A549 (cell line): ENCODE data around the gene DOC2B. TPM values are rescaled to one million over a fixed set of nuclear protein-coding genes. Genes with fewer than 3 reads are reported as not detected.

Experiments used
- ATAC-seq, 2 experiments: fragments of 200-7000 bp in 1 of 2; fragments of >200 bp in 1 of 2; cut with Nextera tagmentation in 1 of 2; cut with Tn5 transposase in 1 of 2; 3 replicates each; pipeline versions ENCODE4 v1.8.0 to v1.9.1; 2018 to 2020; ENCODE audit warnings: mild to moderate bottlenecking in 1 of 2, moderate library complexity in 1 of 2
- CTCF ChIA-PET: fragments of 300-600 bp; sonication (Branson Sonifier 250); formaldehyde crosslinking; extraction: SDS; loops from one replicate; lab custom pipeline; 2021; ENCODE audit warnings: antibody characterized with exemption, inconsistent platforms; lab: Yijun Ruan, JAX
- POLR2A ChIA-PET: fragments of 350-600 bp; formaldehyde crosslinking; extraction: SDS; loops from one replicate; lab custom pipeline; 2021; ENCODE audit warnings: antibody characterized with exemption, inconsistent platforms; lab: Yijun Ruan, JAX
- DNase-seq, 2 experiments: peaks; one replicate each; pipeline versions ENCODE4 v3.0.0 to v3.0.0-alpha.2; 2011 to 2016; ENCODE audit warnings: low read depth in 1 of 2, low spot score in 1 of 2
- FAIRE-seq: peaks from 2 replicates; lab custom pipeline; 2011; peaks lifted over from hg19 to GRCh38; lab: Jason Lieb, UNC
- H3K27ac ChIP-seq, 2 experiments: fragments of >200 bp; sonication (Bioruptor Twin); formaldehyde crosslinking; 3 replicates each; pipeline ENCODE4 v1.5.1; 2016 to 2017
- H3K4me1 ChIP-seq: fragments of >200 bp; sonication (Bioruptor Twin); formaldehyde crosslinking; 3 replicates; pipeline ENCODE4 v1.6.1; 2016
- H3K4me2 ChIP-seq: fragments of >200 bp; sonication (Bioruptor Twin); formaldehyde crosslinking; 3 replicates; pipeline ENCODE4 v1.6.1; 2016
- H3K4me3 ChIP-seq: fragments of >200 bp; sonication (Bioruptor Twin); formaldehyde crosslinking; 3 replicates; pipeline ENCODE4 v1.5.1; 2016
- H3K9me3 ChIP-seq: fragments of >200 bp; sonication (Bioruptor Twin); formaldehyde crosslinking; 3 replicates; pipeline ENCODE4 v1.6.1; 2016
- CEBPB ChIP-seq, 2 experiments: fragments of >200 bp in 1 of 2; sonication (Bioruptor Twin) in 1 of 2; formaldehyde crosslinking in 1 of 2; IDR thresholded peaks; 2 replicates each; pipeline ENCODE4 v1.6.1; 2012 to 2016
- CHD4 ChIP-seq: fragments of 200-600 bp; sonication (generic); IDR thresholded peaks from 2 replicates; pipeline ENCODE4 v1.6.1; 2016; ENCODE audit warnings: antibody characterized with exemption, mild to moderate bottlenecking, borderline replicate concordance
- FOSB ChIP-seq: fragments of 250-450 bp; sonication (Bioruptor Pico); IDR thresholded peaks from 2 replicates; pipeline ENCODE4 v1.5.0; 2020; ENCODE audit warnings: mild to moderate bottlenecking, moderate library complexity
- FOSL2 ChIP-seq, 2 experiments: fragments of 450-650 bp in 1 of 2; fragments of >200 bp in 1 of 2; sonication (Bioruptor Twin) in 1 of 2; formaldehyde crosslinking; IDR thresholded peaks; 2 replicates each; pipeline versions ENCODE4 v1.5.0 to v1.6.1; 2016 to 2020; ENCODE audit warnings: mild to moderate bottlenecking in 1 of 2, moderate library complexity in 1 of 2
- GATA3 ChIP-seq: IDR thresholded peaks from 2 replicates; pipeline ENCODE4 v1.6.1; 2012; ENCODE audit warnings: borderline replicate concordance
- HEYL ChIP-seq: fragments of 250-450 bp; sonication (Bioruptor Pico); IDR thresholded peaks from 2 replicates; pipeline ENCODE4 v1.8.0; 2021; ENCODE audit warnings: mild to moderate bottlenecking, moderate library complexity
- HOXB5 ChIP-seq: fragments of 250-450 bp; sonication (Bioruptor Pico); IDR thresholded peaks from 2 replicates; pipeline ENCODE4 v1.5.0; 2020; ENCODE audit warnings: mild to moderate bottlenecking, moderate library complexity
- JUNB ChIP-seq: fragments of >200 bp; sonication (Bioruptor Twin); formaldehyde crosslinking; IDR thresholded peaks from 2 replicates; pipeline ENCODE4 v1.6.1; 2016
- KDM1A ChIP-seq: fragments of 200-600 bp; sonication (generic); IDR thresholded peaks from 2 replicates; pipeline ENCODE4 v1.6.1; 2016; ENCODE audit warnings: low read depth, mild to moderate bottlenecking
- MYC ChIP-seq: IDR thresholded peaks from 2 replicates; pipeline ENCODE4 v1.6.1; 2012; ENCODE audit warnings: mild to moderate bottlenecking, inconsistent platforms, low read length, improper control_type of control experiment, borderline replicate concordance
- NFE2L2 ChIP-seq: fragments of 150-350 bp; conservative IDR thresholded peaks from 2 replicates; pipeline ENCODE4 v1.6.1; 2014; ENCODE audit warnings: low read length
- NR3C1 ChIP-seq: fragments of >200 bp; sonication (Bioruptor Twin); formaldehyde crosslinking; IDR thresholded peaks from 3 replicates; pipeline ENCODE4 v1.6.1; 2017
- POLR2A ChIP-seq: IDR thresholded peaks from 2 replicates; pipeline ENCODE4 v1.6.1; 2012; ENCODE audit warnings: mild to moderate bottlenecking, low read length
- POLR2AphosphoS2 ChIP-seq: conservative IDR thresholded peaks from 2 replicates; pipeline ENCODE4 v1.6.1; 2012; ENCODE audit warnings: low read length, improper control_type of control experiment, inconsistent platforms
- RAD21 ChIP-seq, 2 experiments: fragments of >200 bp in 1 of 2; sonication (Bioruptor Twin) in 1 of 2; formaldehyde crosslinking in 1 of 2; IDR thresholded peaks in 1 of 2; conservative IDR thresholded peaks in 1 of 2; 2 replicates in 1 of 2; 3 replicates in 1 of 2; pipeline ENCODE4 v1.6.1; 2012 to 2018; ENCODE audit warnings: inconsistent platforms in 1 of 2
- RARB ChIP-seq: fragments of 250-450 bp; sonication (Bioruptor Pico); IDR thresholded peaks from 2 replicates; pipeline ENCODE4 v1.8.0; 2021; ENCODE audit warnings: mild to moderate bottlenecking, moderate library complexity
- WGBS: methylation state at CpG from one replicate; pipeline ENCODE4 v1.1.6; 2017; ENCODE audit errors: missing lambda C conversion rate; 5-methylcytosine and 5-hydroxymethylcytosine counted together
- polyA plus RNA-seq, 4 experiments: library from polyadenylated mRNA; depleted of rRNA in 3 of 4; stranded (reverse); fragments of >200 nt; fragmentation: RNase III in 1 of 4; extraction: RNeasy Plus Mini Kit Qiagen cat#74134 plus additional on column Dnase treatment in 1 of 4; gene quantifications; 2 replicates in 3 of 4; 3 replicates in 1 of 4; pipeline ENCODE4 v1.2.3, GENCODE V29; 2011 to 2017
- TF ChIP-seq, protein P1 (sequence below): IDR thresholded peaks from 2 replicates; pipeline ENCODE4 v1.6.1; 2012
- TF ChIP-seq, protein P2 (sequence below): fragments of >200 bp; sonication (Bioruptor Twin); formaldehyde crosslinking; IDR thresholded peaks from 2 replicates; pipeline ENCODE4 v1.6.1; 2016
- TF ChIP-seq, protein P3 (sequence below): fragments of >200 bp; sonication (Bioruptor Twin); formaldehyde crosslinking; IDR thresholded peaks from 3 replicates; pipeline ENCODE4 v1.6.1; 2016

The DOC2B gene
- polyA plus RNA-seq, 2 of the 4 experiments (the other 2 are of a cell fraction), result 0.27 to 1.6 TPM

DNA sequence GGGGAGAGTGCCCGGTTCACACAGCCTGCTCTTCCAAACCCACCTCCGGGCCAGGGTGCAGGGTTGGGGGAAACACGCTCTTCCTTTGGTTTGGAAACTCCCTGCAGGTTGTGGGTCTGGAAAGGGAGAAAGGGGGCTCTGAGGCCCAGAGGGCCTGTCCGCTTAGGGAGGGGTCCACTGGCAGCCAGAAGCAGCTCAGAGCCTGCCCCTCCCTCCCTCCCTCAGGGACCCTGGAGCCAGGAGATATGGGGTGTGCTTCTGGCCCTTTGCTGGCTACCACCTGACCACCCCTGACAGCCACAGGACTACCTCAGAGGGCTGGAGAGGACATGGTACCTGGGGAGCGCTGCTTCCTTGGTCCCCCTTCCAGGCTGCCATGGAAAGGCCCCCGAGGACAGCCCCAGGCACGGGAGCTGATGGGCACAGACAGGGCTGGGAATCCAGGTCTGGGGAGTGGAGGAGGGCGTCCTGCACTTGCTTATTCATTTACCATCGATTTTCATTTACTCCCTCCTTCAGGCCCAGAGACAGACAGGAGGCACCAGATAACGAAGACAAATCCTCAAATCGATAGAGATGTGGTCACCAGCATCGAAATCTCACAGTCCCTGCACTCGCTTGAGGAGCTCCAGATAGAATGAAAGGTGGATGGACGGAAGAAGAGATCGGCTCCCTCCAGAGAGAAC is 48.4 kb upstream of the DOC2B start:
- H3K9me3 ChIP-seq, result no peaks in the 10 kb centered on the region
- DNase-seq, result no peak
- ChIA-PET POLR2A (no interaction called here), CTCF (interaction anchor here (0.6 to 1.6 kb wide), 3 partner anchors 10 to 20 kb away, joined by 4 read pairs; no protein-coding TSS in a partner anchor)
- TF ChIP-seq POLR2AphosphoS2, result peak; percentile 53; the same call in 1 of the 2 replicates
- TF ChIP-seq FOSL2 (IDR thresholded peaks at IDR 0.05), result no peak
- TF ChIP-seq FOSL2 (CRISPR knock-in tag; IDR thresholded peaks at IDR 0.05), result no peak
- no peak overlapping the region for H3K4me2 ChIP-seq
- no peak overlapping the region for H3K27ac ChIP-seq
- no peak for ATAC-seq
- no peak overlapping the region for H3K4me3 ChIP-seq
- FAIRE-seq, result no peak
- WGBS, result 89% methylated on average over 15 of the region's 15 CpGs
- no peaks in the 10 kb centered on the region for H3K4me1 ChIP-seq

DNA sequence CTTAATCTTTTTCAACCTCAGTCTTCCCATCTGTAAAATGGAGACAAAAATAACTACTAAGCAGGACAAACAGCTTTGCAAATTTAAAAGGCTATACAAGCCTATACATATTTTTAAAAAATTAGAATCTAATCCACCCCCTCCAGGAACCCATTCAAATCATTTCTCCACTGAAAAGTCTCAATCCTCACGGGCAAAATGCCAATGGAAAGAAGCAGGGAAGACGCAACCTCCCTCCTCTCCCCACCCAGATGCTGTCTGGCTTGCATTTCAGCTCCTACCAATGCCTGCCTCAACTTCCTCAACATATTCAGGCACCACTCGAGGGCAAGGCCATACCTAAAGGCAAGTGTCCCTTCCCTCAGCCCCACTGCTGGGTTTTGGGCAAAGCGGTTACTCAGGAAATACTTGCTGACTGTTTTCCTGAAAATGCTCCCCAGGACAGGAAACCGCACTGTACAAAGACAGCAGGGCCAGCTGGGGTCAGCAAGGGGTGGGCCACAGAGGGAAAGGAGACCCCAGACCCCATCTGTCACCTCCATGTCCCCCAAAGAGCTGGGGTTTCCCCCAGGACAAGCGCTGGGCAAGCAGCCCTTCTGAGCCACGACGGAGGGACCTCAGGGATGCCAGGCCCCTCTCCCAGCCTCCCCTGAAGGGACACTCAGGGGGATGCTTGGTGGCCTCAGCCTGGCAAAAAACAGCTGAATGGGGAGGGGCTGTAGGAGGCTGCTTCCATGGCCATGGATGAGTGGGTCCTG is 47.7 kb upstream of the DOC2B start:
- no peaks in the 10 kb centered on the region for H3K4me1 ChIP-seq
- no peaks in the 10 kb centered on the region for H3K9me3 ChIP-seq
- POLR2A ChIA-PET, result no interaction called here
- no peak overlapping the region for H3K4me3 ChIP-seq
- CTCF ChIA-PET, result interaction anchor here (0.9 to 1.6 kb wide), 3 partner anchors 11 to 21 kb away, joined by 3 to 4 read pairs (median 4); no protein-coding TSS in a partner anchor
- H3K27ac ChIP-seq, result no peak overlapping the region
- TF ChIP-seq RARB (no peak), KDM1A (no peak)
- ATAC-seq (no peak), FAIRE-seq (no peak), DNase-seq (no peak)
- 83% methylated on average over 6 of the region's 8 CpGs for whole genome bisulfite sequencing
- no peak overlapping the region for H3K4me2 ChIP-seq

DNA sequence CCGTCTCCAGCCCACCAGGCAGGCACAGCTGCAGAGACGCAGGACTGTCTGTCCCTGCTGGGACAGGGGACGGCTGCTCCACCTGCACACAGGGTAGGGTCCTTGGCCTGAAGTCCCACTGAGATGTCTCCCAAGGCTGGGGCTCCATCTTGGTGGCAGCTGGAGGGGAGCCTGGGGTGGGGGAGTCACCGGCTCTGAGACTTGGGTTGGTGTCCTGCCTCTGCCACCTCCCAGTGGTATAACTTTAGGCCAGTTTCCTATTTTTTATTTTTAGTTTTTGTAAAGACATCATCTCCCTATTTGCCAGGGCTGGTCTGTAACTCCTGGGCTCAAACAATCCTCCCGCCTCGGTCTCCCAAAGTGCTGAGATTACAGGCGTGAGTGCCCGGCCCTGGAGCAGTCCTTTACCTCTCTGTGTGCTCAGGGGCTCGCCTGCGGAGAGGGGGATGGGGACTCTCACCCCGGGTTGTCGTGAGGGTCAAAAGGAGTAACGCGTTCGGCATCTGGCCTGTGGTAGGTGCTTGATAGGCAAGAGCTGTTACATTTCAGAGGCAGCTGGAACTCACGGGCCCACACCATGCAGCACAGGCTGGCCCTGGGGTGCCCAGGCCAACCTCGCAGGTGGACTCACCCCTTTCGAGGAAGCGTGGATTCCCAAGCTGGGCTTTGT is 46.6 kb upstream of the DOC2B start:
- no peak for FAIRE-seq
- no peak for ATAC-seq
- Histone ChIP-seq H3K9me3 (no peaks in the 10 kb centered on the region), H3K4me2 (no peak overlapping the region), H3K4me1 (no peaks in the 10 kb centered on the region), H3K27ac (no peak overlapping the region), H3K4me3 (no peak overlapping the region)
- TF ChIP-seq, protein P1, sequence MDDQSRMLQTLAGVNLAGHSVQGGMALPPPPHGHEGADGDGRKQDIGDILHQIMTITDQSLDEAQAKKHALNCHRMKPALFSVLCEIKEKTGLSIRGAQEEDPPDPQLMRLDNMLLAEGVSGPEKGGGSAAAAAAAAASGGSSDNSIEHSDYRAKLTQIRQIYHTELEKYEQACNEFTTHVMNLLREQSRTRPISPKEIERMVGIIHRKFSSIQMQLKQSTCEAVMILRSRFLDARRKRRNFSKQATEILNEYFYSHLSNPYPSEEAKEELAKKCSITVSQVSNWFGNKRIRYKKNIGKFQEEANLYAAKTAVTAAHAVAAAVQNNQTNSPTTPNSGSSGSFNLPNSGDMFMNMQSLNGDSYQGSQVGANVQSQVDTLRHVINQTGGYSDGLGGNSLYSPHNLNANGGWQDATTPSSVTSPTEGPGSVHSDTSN, result no peak
- no peak for TF ChIP-seq RAD21 (conservative IDR thresholded peaks at IDR 0.05 in 1 of 2, IDR thresholded peaks at IDR 0.05 in 1 of 2)
- TF ChIP-seq POLR2A, result no peak
- TF ChIP-seq KDM1A, result no peak
- no peak for TF ChIP-seq HEYL
- TF ChIP-seq CHD4, result no peak
- TF ChIP-seq POLR2AphosphoS2, result no peak
- no peak for TF ChIP-seq GATA3
- TF ChIP-seq NFE2L2, result no peak
- no peak for TF ChIP-seq FOSB
- no peak for TF ChIP-seq JUNB
- TF ChIP-seq NR3C1, result no peak
- TF ChIP-seq, protein P2, sequence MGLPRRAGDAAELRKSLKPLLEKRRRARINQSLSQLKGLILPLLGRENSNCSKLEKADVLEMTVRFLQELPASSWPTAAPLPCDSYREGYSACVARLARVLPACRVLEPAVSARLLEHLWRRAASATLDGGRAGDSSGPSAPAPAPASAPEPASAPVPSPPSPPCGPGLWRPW, result no peak
- no peak for TF ChIP-seq CEBPB (IDR thresholded peaks at IDR 0.05)
- TF ChIP-seq HOXB5, result no peak
- TF ChIP-seq, protein P3, sequence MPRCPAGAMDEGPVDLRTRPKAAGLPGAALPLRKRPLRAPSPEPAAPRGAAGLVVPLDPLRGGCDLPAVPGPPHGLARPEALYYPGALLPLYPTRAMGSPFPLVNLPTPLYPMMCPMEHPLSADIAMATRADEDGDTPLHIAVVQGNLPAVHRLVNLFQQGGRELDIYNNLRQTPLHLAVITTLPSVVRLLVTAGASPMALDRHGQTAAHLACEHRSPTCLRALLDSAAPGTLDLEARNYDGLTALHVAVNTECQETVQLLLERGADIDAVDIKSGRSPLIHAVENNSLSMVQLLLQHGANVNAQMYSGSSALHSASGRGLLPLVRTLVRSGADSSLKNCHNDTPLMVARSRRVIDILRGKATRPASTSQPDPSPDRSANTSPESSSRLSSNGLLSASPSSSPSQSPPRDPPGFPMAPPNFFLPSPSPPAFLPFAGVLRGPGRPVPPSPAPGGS, result no peak
- TF ChIP-seq MYC, result no peak
- DNase-seq, result no peak
- ChIA-PET POLR2A (no interaction called here), CTCF (interaction anchor here (0.6 to 1.6 kb wide), 4 partner anchors 12 to 858 kb away, joined by 3 to 4 read pairs (median 4); no protein-coding TSS in a partner anchor)
- WGBS, result 83% methylated on average over 19 of the region's 19 CpGs
